HCT116 (cell line): ENCODE data around the gene ARHGEF12. TPM values are rescaled to one million over a fixed set of nuclear protein-coding genes. Genes with fewer than 3 reads are reported as not detected.

ENCODE experiments used
- ATAC-seq: fragments of 200-7000 bp; cut with Tn5 transposase; 2 replicates; pipeline ENCODE4 v1.9.1; 2020; ENCODE audit warnings: mild to moderate bottlenecking, moderate library complexity
- BruUV-seq: library from RNA; stranded (reverse); fragments of 400-500 nt; replicated peaks from 2 replicates; lab custom pipeline; 2021; lab: Mats Ljungman, UMichigan
- CTCF ChIA-PET: fragments of 300-600 bp; sonication (Branson Sonifier 250); formaldehyde crosslinking; loops from one replicate; lab custom pipeline; 2021; ENCODE audit warnings: antibody characterized with exemption; lab: Charles Lee
- POLR2A ChIA-PET: fragments of 300-600, 350-600 bp; sonication (Branson Sonifier 250); formaldehyde crosslinking; loops from one replicate; lab custom pipeline; 2021; ENCODE audit warnings: antibody characterized with exemption; lab: Charles Lee
- RAD21 ChIA-PET, 2 experiments: fragments of 300-600 bp; sonication (Branson Sonifier 250); formaldehyde crosslinking; loops; one replicate each; lab custom pipeline; 2023; ENCODE audit warnings: low total read pairs in 2 of 2; ENCODE audit not compliant: uncharacterized antibody in 2 of 2, unreplicated experiment in 2 of 2, low non-redundant PET in 1 of 2; lab: Charles Lee
- DNase-seq: peaks from one replicate; pipeline ENCODE4 v3.0.0-alpha.2; 2010; ENCODE audit warnings: low read depth, low spot score
- H2AFZ ChIP-seq: fragments of 200-600 bp; shearing (Covaris generic), sonication (generic); 2 replicates; pipeline ENCODE4 v1.6.1; 2017; ENCODE audit warnings: low read depth, mixed run types, mixed read lengths, antibody characterized with exemption, low read length; ENCODE audit not compliant: poor library complexity, severe bottlenecking
- H3K27ac ChIP-seq: 2 replicates; pipeline ENCODE4 v1.5.1; 2012; ENCODE audit warnings: low read depth, low read length
- H3K27me3 ChIP-seq: fragments of 200-600 bp; sonication (generic); 2 replicates; pipeline ENCODE4 v1.6.1; 2016; ENCODE audit warnings: mixed run types, low read length, mixed read lengths; ENCODE audit not compliant: insufficient read depth
- H3K36me3 ChIP-seq, 2 experiments: fragments of 200-500 bp in 1 of 2; fragments of 200-600 bp in 1 of 2; sonication (Bioruptor generic) in 1 of 2; sonication (generic) in 1 of 2; 2 replicates each; pipeline versions ENCODE4 v1.5.1 to v1.6.1; 2014 to 2016; ENCODE audit warnings: low read length in 2 of 2, inconsistent platforms in 1 of 2, mixed read lengths in 1 of 2, mixed run types in 1 of 2; ENCODE audit not compliant: insufficient read depth in 2 of 2, control insufficient read depth in 1 of 2
- H3K4me1 ChIP-seq, 2 experiments: fragments of 200-600 bp in 1 of 2; sonication (generic) in 1 of 2; 2 replicates each; pipeline versions ENCODE4 v1.5.1 to v1.6.1; 2012 to 2017; ENCODE audit warnings: low read length in 2 of 2, inconsistent platforms in 1 of 2, mild to moderate bottlenecking in 1 of 2, mixed read lengths in 1 of 2, mixed run types in 1 of 2, moderate library complexity in 1 of 2; ENCODE audit not compliant: insufficient read depth in 2 of 2, control insufficient read depth in 1 of 2
- H3K4me2 ChIP-seq: fragments of 200-600 bp; sonication (generic); 2 replicates; pipeline ENCODE4 v1.6.1; 2017; ENCODE audit warnings: mixed run types, low read length, mixed read lengths
- H3K4me3 ChIP-seq, 2 experiments: fragments of 200-600 bp in 1 of 2; sonication (generic) in 1 of 2; replicated peaks in 1 of 2; 2 replicates each; pipeline ENCODE4 v1.5.1; 2011 to 2016; ENCODE audit warnings: low read length in 2 of 2, control low read depth in 1 of 2, low read depth in 1 of 2, mild to moderate bottlenecking in 1 of 2, mixed read lengths in 1 of 2, mixed run types in 1 of 2
- H3K79me2 ChIP-seq: fragments of 200-600 bp; sonication (generic); 2 replicates; pipeline ENCODE4 v1.6.1; 2017; ENCODE audit warnings: mild to moderate bottlenecking, mixed run types, low read length, moderate library complexity, mixed read lengths; ENCODE audit not compliant: insufficient read depth
- H3K9ac ChIP-seq: fragments of 200-600 bp; sonication (generic); 2 replicates; pipeline ENCODE4 v1.6.1; 2016; ENCODE audit warnings: low read length, mixed read lengths
- H3K9me2 ChIP-seq: fragments of 200-600 bp; sonication (generic), shearing (Covaris generic); 2 replicates; pipeline ENCODE4 v1.6.1; 2017; ENCODE audit warnings: mixed run types, mild to moderate bottlenecking, moderate library complexity; ENCODE audit not compliant: insufficient read depth
- H3K9me3 ChIP-seq, 2 experiments: fragments of 200-500 bp in 1 of 2; fragments of 200-600 bp in 1 of 2; sonication (Bioruptor generic) in 1 of 2; sonication (generic) in 1 of 2; 2 replicates each; pipeline ENCODE4 v1.6.1; 2014 to 2017; ENCODE audit warnings: low read length in 2 of 2, mixed read lengths in 2 of 2, inconsistent platforms in 1 of 2, low read depth in 1 of 2, mild to moderate bottlenecking in 1 of 2, mixed run types in 1 of 2, moderate library complexity in 1 of 2; ENCODE audit not compliant: control insufficient read depth in 1 of 2, insufficient read depth in 1 of 2
- H4K20me1 ChIP-seq: fragments of 200-600 bp; sonication (generic), shearing (Covaris generic); 2 replicates; pipeline ENCODE4 v1.6.1; 2017; ENCODE audit warnings: mixed run types, mild to moderate bottlenecking, moderate library complexity; ENCODE audit not compliant: insufficient read depth
- ATF3 ChIP-seq: IDR thresholded peaks from 2 replicates; pipeline ENCODE4 v1.6.1; 2012
- CEBPB ChIP-seq: IDR thresholded peaks from 2 replicates; pipeline ENCODE4 v1.6.1; 2012; ENCODE audit warnings: low read depth
- CTCF ChIP-seq, 3 experiments: fragments of 200-600 bp in 1 of 3; sonication (generic) in 1 of 3; IDR thresholded peaks in 2 of 3; conservative IDR thresholded peaks in 1 of 3; 2 replicates each; pipeline ENCODE4 v1.5.1; 2012 to 2017; ENCODE audit warnings: low read depth in 2 of 3, low read length in 2 of 3, antibody characterized with exemption in 1 of 3, borderline replicate concordance in 1 of 3, control low read depth in 1 of 3, mild to moderate bottlenecking in 1 of 3, mixed read lengths in 1 of 3, mixed run types in 1 of 3, moderate library complexity in 1 of 3; ENCODE audit not compliant: insufficient read depth in 1 of 3
- EGR1 ChIP-seq: IDR thresholded peaks from 2 replicates; pipeline ENCODE4 v1.6.1; 2012; ENCODE audit warnings: low read depth
- EZH2phosphoT487 ChIP-seq: fragments of 200-600 bp; IDR thresholded peaks from 2 replicates; pipeline ENCODE4 v1.6.1; 2018; ENCODE audit warnings: antibody characterized with exemption, borderline replicate concordance
- FOSL1 ChIP-seq: IDR thresholded peaks from 2 replicates; pipeline ENCODE4 v1.6.1; 2012; ENCODE audit warnings: low read depth
- JUND ChIP-seq: IDR thresholded peaks from 2 replicates; pipeline ENCODE4 v1.6.1; 2012
- MAX ChIP-seq: IDR thresholded peaks from 2 replicates; pipeline ENCODE4 v1.6.1; 2012
- POLR2A ChIP-seq: IDR thresholded peaks from 2 replicates; pipeline ENCODE4 v1.7.0; 2011; ENCODE audit warnings: borderline replicate concordance; ENCODE audit not compliant: insufficient read depth, insufficient read length; ENCODE audit errors: extremely low read depth
- POLR2AphosphoS5 ChIP-seq: IDR thresholded peaks from 2 replicates; pipeline ENCODE4 v1.6.1; 2011; ENCODE audit warnings: mild to moderate bottlenecking, low read depth, low read length, moderate library complexity
- REST ChIP-seq: IDR thresholded peaks from 2 replicates; pipeline ENCODE4 v1.6.1; 2012; ENCODE audit warnings: low read depth
- SP1 ChIP-seq: IDR thresholded peaks from 2 replicates; pipeline ENCODE4 v1.6.1; 2012; ENCODE audit warnings: low read depth
- YY1 ChIP-seq: IDR thresholded peaks from 2 replicates; pipeline ENCODE4 v1.6.1; 2011; ENCODE audit warnings: low read length, low read depth, moderate library complexity, mild to moderate bottlenecking; ENCODE audit not compliant: insufficient replicate concordance; ENCODE audit errors: extremely low read depth
- ZBTB33 ChIP-seq: IDR thresholded peaks from 2 replicates; pipeline ENCODE4 v1.6.1; 2011; ENCODE audit warnings: mild to moderate bottlenecking, low read length, moderate library complexity; ENCODE audit not compliant: insufficient replicate concordance; ENCODE audit errors: extremely low read depth
- ZFX ChIP-seq: fragments of 450-650 bp; IDR thresholded peaks from 2 replicates; pipeline ENCODE4 v1.6.1; 2017
- intact Hi-C: fragments of 100-400 bp; cut with micrococcal nuclease; formaldehyde crosslinking; loops from 2 replicates; pipeline ENCODE4 v1.10.0; 2022
- total RNA-seq: library from RNA; stranded (reverse); gene quantifications from one replicate; pipeline ENCODE4 v1.2.1, GENCODE V29; 2021; ENCODE audit not compliant: unreplicated experiment

ARHGEF12 gene
- total RNA-seq, 1 experiment from 2014 or later = 81.4 TPM

- Histone ChIP-seq H3K27ac (no peak overlapping the region), H3K4me3 (no peak overlapping the region), H3K27me3 (no peaks in the 10 kb centered on the region), H3K79me2 (peaks cover 90% of the 10 kb centered on the region), H3K9me2 (no peaks in the 10 kb centered on the region), H3K36me3 (no peaks in the 10 kb centered on the region; a peak in 1 of 4 replicates), H3K9ac (no peak overlapping the region), H3K4me2 (peak overlapping the region; percentile 31; the same call in 1 of the 2 replicates), H3K4me1 (peaks cover 34 to 50% of the 10 kb centered on the region in 2 experiments), H4K20me1 (0 out of 2 replicates have a peak, but pooled peaks cover 4% of the 10 kb centered on the region), H3K9me3 (no peaks in the 10 kb centered on the region), H2AFZ (no peak overlapping the region)
- TF ChIP-seq ATF3 (no peak), ZFX (no peak), SP1 (no peak), YY1 (no peak), REST (no peak), EZH2phosphoT487 (no peak), JUND (no peak), CEBPB (no peak), FOSL1 (no peak), POLR2A (no peak), POLR2AphosphoS5 (no peak), CTCF (IDR thresholded peaks at IDR 0.05 in 2 of 3, conservative IDR thresholded peaks at IDR 0.05 in 1 of 3; ENCODE audit: borderline replicate concordance in 1 of 3, insufficient read depth in 1 of 3, low read depth in 2 of 3, low read length in 2 of 3) (no peak), ZBTB33 (no peak), MAX (no peak), EGR1 (no peak)
- ChIA-PET POLR2A (no interaction called here), RAD21 (no interaction called here), CTCF (no interaction called here)
- BruUV-seq = no TSS peak
- ATAC-seq (no peak; the same call in 1 of the 2 replicates), DNase-seq (no peak)
- intact Hi-C loops = no loop called here
Observed at GRCh38 chr11:120354068-120354467, 17.9 kb downstream of the ARHGEF12 start.
